Gastroesophageal sphincter (tissue), 4 donors: ENCODE data around the gene SH3RF3. TPM values are rescaled to one million over a fixed set of nuclear protein-coding genes. Genes with fewer than 3 reads are reported as not detected.

Experiments
- ATAC-seq: fragments of 150-250 bp; one replicate; pipeline ENCODE4 v1.9.1; 2016; ENCODE audit warnings: mild to moderate bottlenecking, moderate library complexity
- H3K27ac ChIP-seq, 4 donors: fragments of 200-600 bp; sonication (generic) in 3 of 4; 1 replicate in 3 of 4; 2 replicates in 1 of 4; pipeline ENCODE4 v1.5.1; 2016 to 2019
- H3K27me3 ChIP-seq: fragments of 200-600 bp; sonication (generic); one replicate; pipeline ENCODE4 v1.5.1; 2019
- H3K36me3 ChIP-seq, 2 donors: fragments of 200-600 bp; sonication (generic); one replicate each; pipeline ENCODE4 v1.5.1; 2019; ENCODE audit warnings: control low read depth in 1 of 2
- H3K4me1 ChIP-seq, 3 donors: fragments of 200-600 bp; sonication (generic); 1 replicate in 2 of 3; 2 replicates in 1 of 3; pipeline ENCODE4 v1.5.1; 2016 to 2019; ENCODE audit warnings: control low read depth in 2 of 3
- H3K4me3 ChIP-seq, 2 donors: fragments of 200-600 bp; sonication (generic); one replicate each; pipeline ENCODE4 v1.5.1; 2019; ENCODE audit warnings: mild to moderate bottlenecking in 1 of 2, moderate library complexity in 1 of 2
- H3K9me3 ChIP-seq, 3 donors: fragments of 200-600 bp; sonication (generic); one replicate each; pipeline ENCODE4 v1.5.1; 2017 to 2019; ENCODE audit warnings: control low read depth in 2 of 3
- EP300 ChIP-seq: sonication (generic); formaldehyde crosslinking; IDR thresholded peaks from one replicate; pipeline ENCODE4 v1.6.1; 2017; ENCODE audit warnings: antibody characterized with exemption, mild to moderate bottlenecking
- POLR2A ChIP-seq, 2 donors: fragments of 450-650 bp; IDR thresholded peaks; one replicate each; pipeline ENCODE4 v1.6.1; 2017; ENCODE audit warnings: antibody characterized with exemption in 2 of 2, mild to moderate bottlenecking in 2 of 2, moderate library complexity in 1 of 2
- POLR2AphosphoS5 ChIP-seq: sonication (generic); formaldehyde crosslinking; IDR thresholded peaks from one replicate; pipeline ENCODE4 v1.6.1; 2017; ENCODE audit warnings: antibody characterized with exemption
- WGBS, 2 donors: methylation state at CpG; one replicate each; pipeline ENCODE4 v1.1.5; 2018; ENCODE audit warnings: low coverage in 1 of 2; 5-methylcytosine and 5-hydroxymethylcytosine counted together
- total RNA-seq, 4 donors: library from RNA; depleted of rRNA; stranded (reverse); fragments of >200 nt; gene quantifications; one replicate each; pipeline ENCODE4 v1.1.0, GENCODE V29; 2016
- TF ChIP-seq, protein P1 (sequence below), 4 experiments: fragments of 200-600 bp in 2 of 4; fragments of 450-650 bp in 2 of 4; sonication (generic) in 1 of 4; IDR thresholded peaks; one replicate each; pipeline ENCODE4 v1.5.1; 2017 to 2019; ENCODE audit warnings: antibody characterized with exemption in 4 of 4, mild to moderate bottlenecking in 2 of 4, moderate library complexity in 2 of 4

Gene SH3RF3
- total RNA-seq, 4 donors from 2014 or later = 10.1 to 15.8 (median 13.2) TPM

DNA sequence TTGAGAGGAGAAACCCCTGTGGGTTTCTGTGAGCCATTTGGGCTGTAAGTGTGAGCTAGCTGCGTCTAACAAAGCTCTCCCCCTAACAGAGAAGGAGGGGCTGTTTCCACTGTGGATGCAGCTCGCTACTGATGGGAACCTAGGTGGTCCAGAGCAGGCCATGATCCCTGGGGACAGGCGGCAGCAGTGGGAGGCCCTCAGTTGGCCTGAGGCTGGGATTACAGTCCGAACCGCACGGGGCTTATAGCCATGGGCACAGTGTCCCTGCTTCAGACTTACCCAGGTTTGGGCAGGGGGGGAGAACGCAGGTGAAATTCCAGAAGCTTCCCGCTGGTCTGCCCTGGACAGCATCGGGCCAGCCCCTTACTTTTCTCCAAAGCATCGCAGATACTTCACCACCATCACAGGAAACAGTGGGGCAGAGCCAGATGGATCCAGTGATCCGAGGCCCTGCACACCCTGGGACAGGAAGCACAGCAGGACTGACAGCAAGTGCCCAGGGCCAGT, 345.4 kb downstream of the SH3RF3 start:
- H3K4me1 ChIP-seq = no peaks in the 10 kb centered on the region

DNA sequence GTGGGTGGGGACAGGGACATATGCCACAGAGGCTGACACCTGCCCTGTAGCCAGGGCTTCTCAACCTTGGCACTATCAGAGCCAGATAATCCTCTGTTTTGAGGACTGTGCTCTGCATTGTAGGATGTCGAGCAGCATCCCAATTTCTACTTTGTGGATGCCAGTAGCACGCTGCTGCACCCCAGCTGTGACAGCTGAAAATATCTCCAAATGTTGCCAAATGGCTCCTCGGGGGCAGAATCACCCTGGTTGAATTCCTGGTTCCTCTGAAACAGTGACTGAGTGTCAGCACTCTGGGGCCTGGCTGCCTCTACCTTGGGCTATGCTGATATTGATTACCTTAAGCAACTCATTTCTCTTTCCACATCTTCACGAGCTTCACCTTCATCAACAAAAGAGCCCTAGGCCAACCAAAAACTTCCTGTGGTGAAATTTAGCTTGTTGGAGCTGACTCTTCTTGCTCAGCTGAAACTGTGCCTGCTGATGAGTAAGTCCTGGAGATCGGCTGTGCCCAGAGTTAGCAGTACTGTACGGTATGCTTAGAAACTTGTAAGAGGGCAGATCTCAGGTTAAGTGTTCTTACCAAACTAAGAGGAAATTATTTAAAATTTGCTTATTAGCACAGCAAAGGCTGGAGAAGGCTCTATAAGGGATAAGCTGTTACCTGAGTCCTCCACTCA, 346.7 kb downstream of the SH3RF3 start:
- H3K27ac ChIP-seq = no peak overlapping the region
- no peaks in the 10 kb centered on the region for H3K27me3 ChIP-seq
- TF ChIP-seq EP300 (no peak), POLR2A (IDR thresholded peaks at IDR 0.05) (no peak), POLR2AphosphoS5 (no peak)
- TF ChIP-seq, protein P1, sequence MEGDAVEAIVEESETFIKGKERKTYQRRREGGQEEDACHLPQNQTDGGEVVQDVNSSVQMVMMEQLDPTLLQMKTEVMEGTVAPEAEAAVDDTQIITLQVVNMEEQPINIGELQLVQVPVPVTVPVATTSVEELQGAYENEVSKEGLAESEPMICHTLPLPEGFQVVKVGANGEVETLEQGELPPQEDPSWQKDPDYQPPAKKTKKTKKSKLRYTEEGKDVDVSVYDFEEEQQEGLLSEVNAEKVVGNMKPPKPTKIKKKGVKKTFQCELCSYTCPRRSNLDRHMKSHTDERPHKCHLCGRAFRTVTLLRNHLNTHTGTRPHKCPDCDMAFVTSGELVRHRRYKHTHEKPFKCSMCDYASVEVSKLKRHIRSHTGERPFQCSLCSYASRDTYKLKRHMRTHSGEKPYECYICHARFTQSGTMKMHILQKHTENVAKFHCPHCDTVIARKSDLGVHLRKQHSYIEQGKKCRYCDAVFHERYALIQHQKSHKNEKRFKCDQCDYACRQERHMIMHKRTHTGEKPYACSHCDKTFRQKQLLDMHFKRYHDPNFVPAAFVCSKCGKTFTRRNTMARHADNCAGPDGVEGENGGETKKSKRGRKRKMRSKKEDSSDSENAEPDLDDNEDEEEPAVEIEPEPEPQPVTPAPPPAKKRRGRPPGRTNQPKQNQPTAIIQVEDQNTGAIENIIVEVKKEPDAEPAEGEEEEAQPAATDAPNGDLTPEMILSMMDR (IDR thresholded peaks at IDR 0.05) = no peak
- no peaks in the 10 kb centered on the region for H3K36me3 ChIP-seq
- ATAC-seq = no peak
- H3K9me3 ChIP-seq = no peaks in the 10 kb centered on the region
- no peaks in the 10 kb centered on the region for H3K4me1 ChIP-seq
- WGBS, 2 donors = 31 to 78% methylated on average over 3 to 4 of the region's 6 CpGs
- H3K4me3 ChIP-seq = no peak overlapping the region

More for the DNA sequence above, 345.4 kb downstream of the SH3RF3 start:
- H3K9me3 ChIP-seq = no peaks in the 10 kb centered on the region
- no peak overlapping the region for H3K4me3 ChIP-seq
- no peak for TF ChIP-seq POLR2A (IDR thresholded peaks at IDR 0.05)
- TF ChIP-seq, protein P1 (IDR thresholded peaks at IDR 0.05) = no peak
- TF ChIP-seq EP300 = no peak
- TF ChIP-seq POLR2AphosphoS5 = no peak
- ATAC-seq = no peak
- no peaks in the 10 kb centered on the region for H3K27me3 ChIP-seq
- 92 to 94% methylated on average over 2 to 6 of the region's 11 CpGs for WGBS, 2 donors
- H3K27ac ChIP-seq = no peak overlapping the region
- no peaks in the 10 kb centered on the region for H3K36me3 ChIP-seq

DNA sequence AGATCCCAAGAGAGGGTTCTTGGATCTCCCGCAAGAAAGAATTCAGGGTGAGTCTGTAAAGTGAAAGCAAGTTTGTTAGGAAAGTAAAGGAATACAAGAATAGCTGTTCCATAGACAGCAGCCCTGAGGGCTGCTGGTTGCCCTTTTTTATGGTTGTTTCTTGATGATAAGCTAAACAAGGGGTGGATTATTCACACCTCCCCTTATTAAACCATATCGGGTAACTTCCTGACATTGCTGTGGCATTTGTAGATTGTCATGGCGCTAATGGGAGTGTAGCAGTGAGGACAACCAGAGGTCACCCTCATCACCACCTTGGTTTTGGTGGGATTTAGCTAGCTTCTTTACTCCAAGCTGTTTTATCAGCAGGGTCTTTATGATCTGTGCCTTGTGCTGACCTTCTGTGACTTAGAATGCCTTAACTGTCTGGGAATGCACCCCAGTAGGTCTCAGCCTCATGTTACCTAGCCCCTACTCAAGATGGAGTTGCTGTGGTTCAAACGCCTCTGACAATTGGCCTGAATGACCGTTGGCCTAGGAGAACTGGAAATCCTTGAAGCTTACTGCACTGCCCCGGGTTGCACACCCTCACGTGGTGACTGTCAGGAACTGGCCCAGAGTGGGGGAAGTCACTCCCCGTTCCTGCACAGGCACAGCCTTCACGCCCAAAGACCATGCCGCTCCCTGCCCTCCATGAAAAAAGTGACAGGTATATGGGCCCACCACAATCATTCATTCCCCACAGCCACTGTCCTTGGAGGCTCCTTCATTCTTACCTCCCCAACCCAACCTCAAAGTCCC, 347.8 kb downstream of the SH3RF3 start:
- Histone ChIP-seq H3K36me3 (no peaks in the 10 kb centered on the region), H3K27ac (no peak overlapping the region), H3K4me3 (no peak overlapping the region), H3K27me3 (no peaks in the 10 kb centered on the region), H3K4me1 (peaks cover 0 to 4% (median 0%) of the 10 kb centered on the region in 3 donors), H3K9me3 (no peaks in the 10 kb centered on the region)
- TF ChIP-seq POLR2A (IDR thresholded peaks at IDR 0.05) (no peak), POLR2AphosphoS5 (no peak), EP300 (no peak)
- TF ChIP-seq, protein P1 (IDR thresholded peaks at IDR 0.05) = no peak
- 67 to 88% methylated on average over 1 to 2 of the region's 10 CpGs for WGBS, 2 donors
- ATAC-seq = no peak

GRCh38 chr2:109478906-109479493, 350.0 kb downstream of the SH3RF3 start:
- WGBS, 2 donors = 100% methylated on average over 1 to 2 of the region's 12 CpGs
- no peak for ATAC-seq
- no peaks in the 10 kb centered on the region for H3K36me3 ChIP-seq
- no peaks in the 10 kb centered on the region for H3K27me3 ChIP-seq
- TF ChIP-seq EP300 (no peak), POLR2A (IDR thresholded peaks at IDR 0.05) (no peak), POLR2AphosphoS5 (no peak)
- TF ChIP-seq, protein P1 (IDR thresholded peaks at IDR 0.05) = no peak
- H3K4me1 ChIP-seq = peaks cover 0 to 24% (median 0%) of the 10 kb centered on the region in 3 donors
- H3K9me3 ChIP-seq = no peaks in the 10 kb centered on the region
- no peak overlapping the region for H3K4me3 ChIP-seq
- no peak overlapping the region for H3K27ac ChIP-seq
